ENCODE measurements around the gene XYLT1.

XYLT1 gene

DNA sequence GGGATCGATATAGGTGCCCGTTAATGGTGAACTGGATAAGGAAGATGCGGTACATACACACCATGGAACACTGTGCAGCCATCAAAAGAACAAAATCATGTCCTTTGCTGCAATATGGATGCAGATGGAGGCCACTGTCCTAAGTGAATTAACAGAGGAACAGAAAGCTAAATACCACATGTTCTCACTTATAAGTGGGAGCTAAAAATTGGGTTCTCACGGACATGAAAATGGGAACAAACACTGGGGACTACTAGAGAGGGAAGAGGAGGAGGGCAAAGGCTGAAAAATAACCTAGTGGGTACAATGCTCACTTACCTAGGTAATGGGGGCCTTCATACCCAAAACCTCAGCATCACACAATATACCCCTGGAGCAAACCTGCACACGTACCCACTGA, 302.6 kb downstream of the XYLT1 start:
- no peak for DNase-seq

DNA sequence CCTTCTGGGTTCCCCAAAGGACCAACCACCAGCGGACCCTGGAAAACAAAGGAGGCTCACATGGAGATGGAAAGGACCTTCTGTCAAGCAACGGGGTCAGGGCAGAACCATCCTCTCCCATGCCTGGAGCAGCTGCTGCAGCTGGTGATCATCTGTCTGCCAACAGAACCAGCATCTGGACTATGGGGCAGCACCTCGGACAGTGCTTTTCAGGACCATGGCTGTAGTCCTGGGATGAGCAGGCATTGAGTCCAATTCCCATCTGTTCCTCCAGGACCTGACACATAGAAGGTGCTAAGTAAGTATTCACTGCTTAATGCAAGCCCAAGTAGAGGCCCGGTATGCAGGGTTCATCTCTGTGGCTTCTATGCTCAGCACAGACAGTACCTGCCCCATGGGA, 304.7 kb downstream of the XYLT1 start:
- DNase-seq: no peak

DNA sequence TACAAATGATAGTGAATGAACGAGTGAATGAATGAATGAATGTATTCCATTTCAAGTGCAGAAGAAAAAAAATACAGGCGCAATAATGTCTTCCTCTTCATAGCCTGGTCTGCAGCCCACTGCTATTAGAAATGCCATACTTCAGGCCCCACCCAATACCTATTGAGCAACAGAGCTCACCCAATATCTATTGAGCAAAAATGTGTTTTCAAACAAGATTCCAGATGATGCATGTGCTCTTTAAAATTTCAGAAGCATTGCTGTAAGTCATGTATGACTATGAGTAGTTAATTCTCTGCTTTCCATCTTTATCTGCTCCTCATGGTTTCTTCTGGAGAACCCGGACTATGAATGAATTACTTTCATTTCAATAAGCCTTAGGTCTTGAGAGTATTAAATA, 308.2 kb downstream of the XYLT1 start:
- no peak for DNase-seq

DNA sequence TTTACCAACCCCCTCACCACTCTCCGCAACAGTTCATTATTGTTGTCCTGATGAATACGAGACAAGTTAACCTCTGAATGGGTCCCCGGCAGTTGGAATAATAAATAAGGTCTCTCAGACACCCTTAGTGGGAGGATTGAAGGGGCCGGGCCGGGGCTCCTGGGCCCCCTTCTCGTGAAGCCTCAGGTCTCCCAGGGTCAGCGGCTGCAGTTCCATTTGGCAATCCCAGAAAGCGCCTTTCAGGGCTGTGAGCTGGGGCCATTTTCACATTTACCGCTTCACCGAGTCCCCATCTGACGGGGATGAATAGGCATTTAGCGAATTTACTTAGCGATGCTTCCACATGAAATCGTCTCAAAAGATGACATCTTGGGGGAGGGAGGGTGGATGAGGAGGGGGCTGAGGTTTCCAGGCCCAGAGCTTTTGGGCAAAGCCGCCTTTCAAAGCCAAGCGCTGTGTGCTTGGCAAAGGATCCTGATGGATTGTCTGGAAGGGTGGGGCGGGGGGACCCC, 309.8 kb downstream of the XYLT1 start:
- no peak for DNase-seq

DNA sequence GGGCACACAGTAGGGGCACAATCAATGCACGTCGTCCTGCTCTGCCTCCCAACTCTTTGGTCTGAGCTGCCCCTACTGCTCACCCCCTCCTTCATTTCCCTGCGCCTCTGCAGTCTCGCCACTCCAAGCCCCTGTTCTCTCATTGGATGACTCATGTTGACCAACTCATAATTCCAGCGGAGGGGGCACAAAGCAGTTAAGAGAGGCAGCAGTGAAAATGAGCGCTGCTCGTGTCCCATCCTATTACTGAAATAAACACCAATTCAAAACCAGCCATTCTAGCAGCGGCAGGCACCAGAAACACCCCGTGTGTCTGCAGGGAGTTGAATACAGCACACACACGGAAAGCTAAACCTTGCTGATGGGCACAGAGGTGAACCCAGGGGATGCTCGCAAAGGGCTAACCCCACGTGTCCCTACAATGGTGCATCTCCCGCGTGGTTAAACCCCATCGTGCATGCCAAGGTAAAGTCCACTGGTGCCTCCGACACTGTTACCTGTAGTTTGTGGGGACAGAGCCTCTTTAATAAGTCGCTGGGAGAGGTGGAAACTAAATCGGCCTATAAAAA, 310.4 kb downstream of the XYLT1 start:
- DNase-seq: no peak

DNA sequence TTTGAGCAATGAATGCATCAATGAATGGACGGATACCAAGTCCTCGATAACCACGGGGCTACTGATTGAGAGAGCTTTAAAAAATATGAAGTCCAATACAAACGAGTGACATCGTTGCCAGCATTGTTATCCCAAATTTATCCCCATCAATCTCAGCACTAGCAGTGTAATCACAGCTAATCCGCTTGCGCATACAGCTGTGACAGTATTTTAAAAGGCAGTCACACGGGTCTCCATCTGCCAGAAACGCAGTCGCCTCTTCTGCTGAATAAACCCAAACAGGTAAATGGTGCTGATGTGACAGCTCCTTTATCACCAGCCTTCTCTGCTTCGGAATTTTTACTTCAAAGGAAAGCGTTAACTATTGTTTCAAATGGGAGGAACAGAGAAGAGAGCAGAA, 311.1 kb downstream of the XYLT1 start:
- no peak for DNase-seq

DNA sequence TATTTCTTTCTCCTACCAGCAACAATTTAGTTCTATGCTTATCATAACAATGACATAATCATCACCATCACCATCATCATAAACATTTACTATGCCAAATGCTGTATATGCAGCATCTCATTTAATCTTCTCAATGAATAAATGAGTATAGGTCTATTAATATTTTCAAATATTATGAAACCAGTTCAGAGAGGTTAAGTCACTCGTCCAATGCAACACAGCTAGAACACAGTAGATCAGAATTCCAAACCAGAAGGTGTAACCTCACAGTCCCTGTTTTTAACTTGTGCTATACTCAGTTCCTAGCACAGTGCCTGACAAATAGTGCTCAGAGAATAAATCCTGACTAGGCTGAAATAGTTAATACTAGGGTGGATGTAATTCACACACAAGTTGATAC, 314.8 kb downstream of the XYLT1 start:
- no peak for DNase-seq

DNA sequence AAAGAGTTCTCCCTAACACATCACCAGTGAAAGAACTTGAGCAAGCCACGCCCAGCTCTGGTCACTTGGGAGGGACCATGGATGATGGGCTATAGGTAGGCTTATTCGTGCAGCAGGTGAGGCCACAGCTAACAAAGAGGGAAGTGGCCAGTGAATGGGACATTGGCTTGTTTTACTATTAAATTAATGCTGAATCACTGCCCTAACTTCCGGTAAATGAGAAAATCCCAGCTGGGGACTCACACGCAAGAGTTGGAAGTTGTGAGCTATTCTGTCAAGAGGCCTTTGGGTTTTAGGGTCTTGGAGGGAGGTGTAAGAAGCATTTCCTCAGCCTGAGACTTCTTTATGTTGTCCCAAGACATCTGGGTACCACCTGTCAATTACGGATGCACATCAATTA, 315.3 kb downstream of the XYLT1 start:
- no peak for DNase-seq

DNA sequence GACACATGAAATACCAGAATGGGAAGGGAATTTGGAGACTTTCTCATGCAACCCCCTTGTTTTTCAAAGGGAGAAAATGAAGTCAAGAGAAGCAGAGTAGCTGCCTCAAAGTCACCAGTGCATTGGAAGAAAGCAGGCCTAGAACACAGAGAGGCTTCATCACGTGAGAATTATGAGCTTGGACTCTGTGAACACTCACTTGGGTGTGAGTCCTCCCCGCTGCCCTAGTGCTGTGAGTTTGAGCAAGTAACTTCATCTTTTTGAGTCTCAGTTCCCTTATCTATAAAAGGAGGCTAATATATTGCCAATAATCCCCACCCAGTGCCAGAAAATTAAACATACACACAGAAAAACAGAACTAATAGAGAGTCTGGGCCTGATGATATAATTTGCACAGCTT, 315.8 kb downstream of the XYLT1 start:
- no peak for DNase-seq

DNA sequence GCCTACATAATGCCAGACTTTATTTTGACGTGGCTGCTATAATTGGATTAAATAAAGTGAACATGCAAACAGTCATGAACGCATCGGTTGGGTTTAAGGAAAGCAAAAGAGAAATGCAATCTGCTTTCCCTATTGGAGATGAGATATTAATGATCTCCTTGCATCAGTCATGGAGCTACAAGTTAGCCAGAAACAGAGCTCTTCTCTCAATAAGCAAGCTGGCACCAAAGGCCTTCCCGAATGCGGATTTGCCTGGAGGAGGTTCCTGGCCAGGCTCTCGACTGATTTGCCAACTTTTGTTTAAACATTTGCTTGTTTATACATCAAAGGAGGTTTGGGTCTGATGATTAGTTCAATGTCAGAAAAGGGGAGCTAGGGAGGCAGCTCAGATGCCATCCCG, 318.4 kb downstream of the XYLT1 start:
- no peak for DNase-seq

DNA sequence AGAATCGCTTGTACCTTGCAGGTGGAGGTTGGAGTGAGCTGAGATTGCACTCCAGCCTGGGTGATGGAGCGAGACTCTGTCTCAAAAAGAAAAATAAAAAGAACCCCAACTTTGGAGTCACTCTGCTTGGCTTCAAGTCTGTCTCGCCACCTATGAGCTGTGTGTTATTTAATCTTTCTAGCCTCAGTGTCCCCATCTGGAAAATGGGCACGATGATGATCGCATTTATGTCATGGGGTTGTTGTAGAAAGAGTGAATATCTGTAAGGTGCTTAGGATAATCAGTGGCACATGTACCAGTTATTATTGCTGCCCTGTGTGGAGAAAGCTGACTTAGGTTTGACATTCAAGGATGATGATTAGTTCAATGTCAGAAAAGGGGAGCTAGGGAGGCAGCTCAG, 319.4 kb downstream of the XYLT1 start:
- DNase-seq: no peak

DNA sequence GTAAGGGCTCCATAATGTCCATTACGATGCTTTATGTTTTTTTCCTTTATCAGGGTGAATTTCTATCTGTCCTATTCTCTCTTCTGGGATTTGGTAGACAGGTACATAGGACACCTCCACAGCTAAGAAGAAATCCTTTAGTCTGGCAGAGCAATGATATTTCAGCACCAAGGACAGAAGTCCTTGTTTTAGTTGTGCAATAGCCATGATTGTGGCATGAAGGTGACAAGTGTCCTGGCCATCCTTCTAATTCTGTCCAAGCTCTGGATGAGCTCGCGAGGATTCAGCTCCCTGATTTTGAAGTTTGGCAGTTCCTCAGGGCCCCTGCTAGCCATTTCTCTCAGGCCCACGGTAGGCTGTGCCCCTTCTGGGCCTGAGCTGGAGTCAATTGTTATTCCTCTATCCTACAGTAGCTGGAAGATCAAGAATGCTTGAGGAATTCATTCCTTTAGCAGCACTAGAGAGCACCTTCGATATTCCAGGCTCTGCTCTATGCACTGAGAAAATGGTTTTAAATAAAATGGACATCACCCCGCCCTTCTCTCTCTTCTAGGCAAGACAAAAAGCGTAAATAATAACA, 320.8 kb downstream of the XYLT1 start:
- DNase-seq: no peak

DNA sequence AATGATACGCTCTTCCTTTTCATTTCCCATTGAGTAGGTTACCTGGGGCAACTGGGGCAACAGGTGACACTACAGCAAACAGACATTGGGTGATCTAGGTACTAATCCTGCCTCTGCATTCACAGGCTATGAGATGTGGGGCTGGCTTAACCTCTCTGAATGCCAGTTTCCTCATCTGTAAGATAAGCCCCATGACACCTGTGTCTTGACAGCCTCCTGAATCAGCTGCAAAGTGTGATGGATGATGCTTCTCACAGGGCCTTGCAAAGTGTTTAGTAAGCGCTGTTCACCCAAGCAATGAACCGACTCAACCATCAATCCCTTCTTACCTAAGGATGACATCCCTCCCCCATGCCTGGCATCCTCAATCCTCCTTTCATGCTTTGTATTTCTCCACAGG, 322.8 kb downstream of the XYLT1 start:
- no peak for DNase-seq

DNA sequence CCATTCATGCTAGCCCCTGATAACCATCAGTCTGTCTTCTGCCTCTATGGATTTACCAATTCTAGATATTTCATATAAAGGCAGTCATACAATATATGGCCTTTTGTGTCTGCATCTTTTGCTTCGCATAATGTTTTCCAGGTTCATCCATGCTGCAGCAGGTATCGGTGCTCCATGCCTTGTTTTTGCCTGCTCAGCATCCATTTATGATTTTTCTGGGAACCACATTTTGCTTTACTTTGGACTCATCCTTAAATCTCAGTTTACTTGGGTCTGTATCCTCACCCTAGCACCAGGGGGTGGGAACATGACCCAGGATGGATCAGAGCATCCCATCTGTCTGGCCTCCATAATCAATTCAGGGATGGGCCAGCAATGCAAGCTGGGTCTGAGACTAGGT, 325.7 kb downstream of the XYLT1 start:
- no peak for DNase-seq

DNA sequence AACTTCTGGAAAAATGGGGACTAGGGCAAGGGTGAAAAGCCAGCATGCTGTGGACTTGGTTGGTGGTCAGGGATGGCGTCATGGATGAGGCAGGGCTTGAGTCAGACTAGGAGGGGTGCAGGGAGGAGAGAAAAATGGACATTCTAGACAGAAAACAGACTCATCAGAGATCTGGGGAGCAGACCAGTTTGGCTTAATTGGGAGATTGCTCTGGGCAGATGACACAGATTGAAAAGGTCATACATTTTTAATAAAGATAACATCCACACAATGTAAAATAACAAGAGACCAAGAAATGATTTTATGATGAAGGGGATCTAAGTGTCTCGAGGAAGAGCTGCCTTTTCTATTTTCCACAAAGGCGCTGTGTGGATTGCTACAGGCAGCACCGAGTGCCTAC, 326.3 kb downstream of the XYLT1 start:
- DNase-seq: no peak

DNA sequence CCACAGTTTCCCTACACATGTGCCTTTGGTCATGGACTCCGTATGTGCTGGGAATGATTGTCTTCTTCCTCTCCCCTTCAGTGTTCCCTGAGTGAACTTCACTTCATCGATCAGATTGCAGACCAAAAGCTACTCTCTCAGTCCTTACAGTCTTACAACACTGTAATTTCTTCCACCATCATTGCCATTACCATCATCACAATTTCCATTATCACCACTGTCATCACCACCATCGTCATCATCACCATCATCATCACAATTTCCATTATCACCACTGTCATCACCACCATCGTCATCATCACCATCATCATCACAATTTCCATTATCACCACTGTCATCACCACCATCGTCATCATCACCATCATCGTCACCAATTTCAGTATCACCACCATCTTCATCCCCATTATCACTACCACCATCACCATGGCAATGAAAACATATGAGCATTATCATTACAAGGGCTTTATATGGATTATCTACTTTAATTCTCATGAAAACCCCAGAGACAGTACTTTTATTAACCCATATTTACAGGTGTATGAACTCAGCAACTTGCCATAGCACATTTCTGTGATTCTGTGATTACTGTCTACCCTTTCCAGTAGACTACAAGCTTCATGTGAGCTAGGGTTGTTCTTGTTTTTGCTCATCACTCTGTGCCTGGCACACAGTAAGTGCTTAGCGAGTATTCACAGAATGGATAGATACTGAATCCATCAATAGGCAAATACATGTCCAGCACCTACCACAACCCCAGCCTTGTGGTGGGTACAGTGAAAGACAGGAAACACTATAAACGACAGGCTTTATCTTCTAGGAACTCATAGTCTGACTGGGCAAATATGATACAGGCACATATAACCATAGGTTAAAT, 327.0 kb downstream of the XYLT1 start:
- no peak for DNase-seq

DNA sequence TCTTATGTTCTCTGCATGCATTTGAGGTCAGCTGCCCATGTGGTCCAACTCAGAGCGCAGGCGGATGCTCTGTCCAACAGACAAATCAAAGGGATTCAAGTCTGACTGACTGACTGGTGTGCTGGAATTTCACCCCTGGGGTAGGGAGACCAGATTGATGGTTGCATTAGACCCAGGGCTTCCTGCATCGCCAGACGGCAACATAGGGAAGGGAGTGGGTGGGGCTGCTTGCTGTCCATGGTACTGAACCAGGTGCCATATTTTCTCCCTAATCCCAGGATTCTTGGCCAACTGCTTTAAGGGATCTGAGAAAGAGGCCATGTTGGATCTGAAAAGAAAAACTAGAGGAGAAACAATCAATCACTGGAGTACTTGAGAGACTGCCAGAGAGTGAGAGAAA, 332.0 kb downstream of the XYLT1 start:
- no peak for DNase-seq

DNA sequence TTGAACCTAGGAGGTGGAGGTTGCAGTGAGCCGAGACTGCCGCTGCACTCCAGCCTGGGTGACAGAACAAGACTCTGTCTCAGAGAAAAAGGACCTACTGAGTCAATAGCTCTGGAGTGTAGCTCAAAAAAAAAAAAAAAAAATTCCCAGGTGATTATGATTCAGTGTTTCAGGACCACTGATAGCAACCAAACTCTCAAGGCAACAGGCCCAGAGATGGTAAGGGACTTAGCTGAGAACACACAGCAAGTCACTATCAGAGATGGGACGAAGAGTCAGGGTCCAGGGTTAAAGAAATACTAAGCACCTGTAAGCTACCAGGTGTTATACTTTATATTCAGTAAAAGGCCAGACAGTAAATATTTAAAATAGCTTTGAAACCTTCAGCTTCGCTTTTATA, 335.3 kb downstream of the XYLT1 start:
- DNase-seq: no peak

DNA sequence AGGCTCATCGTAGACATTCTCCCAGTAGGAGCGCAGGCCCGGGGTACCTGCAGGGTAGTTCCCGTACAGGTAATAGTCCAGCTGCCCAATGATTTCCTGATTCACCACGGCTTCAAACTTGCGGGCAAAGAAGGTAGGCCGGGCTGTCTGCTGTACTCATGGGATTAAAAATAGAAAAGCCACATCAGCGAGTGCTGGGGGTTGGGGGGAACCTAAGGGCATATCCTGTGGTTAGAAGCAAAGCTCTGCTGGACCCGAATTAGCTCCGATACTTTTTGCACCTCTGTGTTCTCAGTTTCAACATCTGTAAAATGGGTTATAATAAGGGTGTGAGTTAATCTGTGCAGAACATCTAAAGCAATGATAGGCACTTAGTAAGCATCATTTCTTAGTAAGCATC, 336.2 kb downstream of the XYLT1 start:
- DNase-seq: no peak

DNA sequence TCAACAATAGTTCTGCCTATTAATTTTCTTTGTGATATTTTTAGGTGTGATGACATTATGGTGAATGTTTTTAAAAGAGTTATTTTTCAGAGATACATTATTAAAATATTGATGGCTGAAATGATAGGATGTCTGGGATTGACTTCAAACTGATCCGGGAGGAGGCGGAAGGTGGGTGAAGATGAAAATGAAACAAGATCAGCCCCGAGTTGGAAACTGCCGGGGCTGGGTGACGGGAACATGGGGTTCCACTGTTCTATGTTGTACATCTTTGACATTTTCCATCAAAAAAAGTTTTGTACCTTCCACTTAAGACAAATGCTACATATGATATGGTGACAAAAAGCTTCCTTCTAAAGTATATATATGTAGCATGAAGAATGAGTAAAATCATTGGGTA, 336.9 kb downstream of the XYLT1 start:
- no peak for DNase-seq

DNA sequence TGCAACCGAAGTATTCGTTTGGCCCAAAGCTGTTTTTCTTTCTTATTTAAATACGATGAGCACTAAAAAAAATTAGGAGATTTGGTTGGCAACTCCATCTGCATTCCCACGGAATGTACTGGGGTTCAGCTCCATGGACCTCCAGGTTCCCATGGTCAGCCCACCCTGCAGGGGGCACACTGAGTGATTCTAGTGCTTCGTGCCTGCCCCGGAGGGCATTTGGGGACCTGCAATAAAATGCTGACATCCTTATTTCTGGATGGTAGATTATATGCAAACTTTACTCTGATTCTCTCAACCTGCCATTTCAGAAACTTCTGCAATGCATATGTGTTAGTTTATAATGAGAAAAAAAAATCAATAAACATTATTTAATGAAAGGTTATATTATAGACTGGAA, 339.4 kb downstream of the XYLT1 start:
- no peak for DNase-seq

DNA sequence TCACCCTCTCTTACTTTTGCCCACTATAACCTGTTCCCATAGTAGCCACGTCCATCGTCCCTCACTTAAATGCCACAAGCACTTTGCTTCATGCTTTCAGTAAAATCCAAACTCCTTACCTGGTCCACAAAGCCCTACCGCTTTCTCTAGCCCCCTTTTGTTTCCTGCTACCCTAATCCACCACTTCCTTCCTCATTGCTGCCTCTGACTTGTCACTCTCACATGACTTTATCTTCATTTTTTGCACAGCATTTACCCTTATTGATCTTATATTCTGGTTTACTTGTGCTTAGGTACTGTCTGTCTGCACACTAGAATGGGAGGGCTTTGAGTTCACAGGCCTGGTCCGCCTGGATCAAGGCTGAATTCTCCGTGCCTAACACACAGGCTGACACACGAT, 340.0 kb downstream of the XYLT1 start:
- DNase-seq: no peak

DNA sequence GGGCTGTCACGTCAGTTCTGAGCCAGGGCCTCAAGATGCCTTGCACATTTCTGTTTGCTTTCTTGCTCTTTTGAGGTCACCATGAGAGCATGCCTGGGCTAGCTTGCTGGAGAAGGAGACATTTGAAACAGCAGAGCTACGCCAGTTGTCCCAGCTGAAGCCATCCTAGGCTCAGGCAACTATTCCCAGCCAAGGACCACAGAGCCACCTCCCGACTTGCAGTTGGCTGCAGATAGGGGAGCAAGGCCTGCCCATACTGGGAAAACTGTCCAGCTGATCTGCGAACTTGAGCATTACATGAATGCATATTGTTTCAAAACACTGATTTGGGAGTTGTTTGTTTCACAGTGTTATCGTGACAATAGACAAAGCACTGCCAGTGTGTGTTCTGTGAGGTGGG, 340.8 kb downstream of the XYLT1 start:
- DNase-seq: no peak

DNA sequence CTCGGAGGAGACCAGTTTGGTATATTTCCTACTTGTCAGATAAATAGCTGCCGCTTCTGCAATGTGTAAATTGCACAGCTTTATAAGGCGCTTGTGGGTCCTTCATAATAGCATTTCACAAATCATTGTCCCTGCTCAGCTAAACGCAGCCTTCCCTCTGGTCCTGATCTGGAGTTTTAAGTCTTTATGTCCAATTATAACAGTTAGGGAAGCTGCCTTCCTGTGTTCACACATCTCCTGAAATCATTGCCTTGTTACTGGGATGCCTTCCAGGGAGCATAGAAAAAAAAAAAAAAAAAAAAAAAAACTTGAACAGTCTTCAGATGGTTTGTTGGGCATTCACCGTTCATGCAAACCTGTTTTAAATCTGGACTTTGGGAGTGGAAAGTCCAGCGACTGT, 342.0 kb downstream of the XYLT1 start:
- DNase-seq: no peak

Measured in NCI-H1048 (cell line).